Left renal pelvis (tissue), 4 donors: Measurements from ENCODE around the gene HSD11B1. TPM values are rescaled to one million over a fixed set of nuclear protein-coding genes. Genes with fewer than 3 reads are reported as not detected.
A peak's percentile ranks its signal among the peaks of the same experiment; 100 is the strongest.

ENCODE experiments used
- DNase-seq, 4 donors: peaks; one replicate each; pipeline ENCODE4 v3.0.0-alpha.2; 2013; ENCODE audit warnings: low read depth in 4 of 4, low spot score in 3 of 4
- polyA plus RNA-seq, 4 donors: library from polyadenylated mRNA; unstranded; fragments of 120-200 nt; gene quantifications; one replicate each; pipeline ENCODE4 v1.2.1, GENCODE V29; 2013; ENCODE audit not compliant: insufficient read length in 4 of 4

HSD11B1 gene
- polyA plus RNA-seq, 4 donors, result 0.17 to 0.90 (median 0.39) TPM

DNA sequence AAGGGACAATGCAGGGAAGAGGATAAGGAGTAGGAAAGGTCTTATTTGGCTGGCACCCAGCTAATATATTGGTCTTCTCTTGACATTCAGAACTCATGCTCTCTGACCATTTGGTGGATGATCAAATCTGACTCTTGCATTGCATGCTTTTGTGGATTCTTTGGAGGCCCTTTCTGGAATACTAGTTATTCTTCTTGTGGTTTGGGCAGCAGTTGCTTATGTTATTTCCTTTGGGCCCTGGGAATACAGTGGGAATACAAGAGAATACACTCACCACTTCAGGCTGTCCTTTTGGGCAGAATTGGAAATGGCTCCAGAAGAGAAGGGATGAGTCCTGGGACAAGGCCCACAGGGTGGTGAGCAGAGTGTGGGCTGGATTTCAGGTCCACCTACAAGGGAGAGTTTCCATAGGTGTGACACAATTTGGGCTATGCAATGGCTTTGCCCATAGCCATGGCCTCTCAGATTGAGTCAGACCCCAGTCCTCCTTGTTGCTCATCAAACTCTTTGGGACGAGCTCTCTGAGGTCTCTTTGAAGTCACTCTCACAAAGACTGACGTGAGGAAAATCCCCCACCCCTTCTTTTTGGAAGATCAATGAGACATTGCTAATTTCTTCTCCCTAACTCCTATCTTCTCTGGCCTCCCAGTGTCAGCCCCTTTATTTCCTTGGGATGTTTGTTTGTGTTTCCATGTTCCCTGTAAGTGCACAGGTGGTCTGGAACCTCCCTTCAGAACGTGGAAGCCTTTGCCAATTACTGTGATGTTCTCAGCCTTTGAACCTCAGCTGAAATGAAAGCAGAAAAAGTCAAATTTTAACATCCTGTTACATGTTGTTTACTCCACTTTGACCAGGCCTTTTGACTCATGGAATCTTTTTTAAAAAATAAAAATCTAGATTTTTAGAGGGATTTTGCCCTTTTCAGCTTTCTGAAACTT is 19.4 kb downstream of the HSD11B1 start:
- DNase-seq, result no peak

DNA sequence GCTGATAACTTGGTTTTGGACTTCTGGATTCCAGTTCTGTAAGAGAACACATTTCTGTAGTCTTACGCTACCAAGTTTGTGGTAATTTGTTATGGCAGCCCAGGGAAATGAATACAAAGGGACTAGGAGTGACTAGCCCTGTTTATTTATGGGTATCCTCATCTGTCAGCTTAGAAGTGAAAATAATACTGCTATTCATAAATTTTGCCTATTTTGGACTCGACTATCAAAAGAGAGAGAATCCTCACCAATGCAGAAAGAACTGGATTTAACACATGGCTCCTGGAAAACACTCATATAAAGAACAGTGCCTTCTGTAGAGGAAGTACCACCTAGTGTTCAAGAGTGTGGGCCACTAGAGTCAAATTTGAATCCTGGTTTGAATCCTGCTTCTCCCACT is 22.6 kb downstream of the HSD11B1 start:
- DNase-seq, result no peak

DNA sequence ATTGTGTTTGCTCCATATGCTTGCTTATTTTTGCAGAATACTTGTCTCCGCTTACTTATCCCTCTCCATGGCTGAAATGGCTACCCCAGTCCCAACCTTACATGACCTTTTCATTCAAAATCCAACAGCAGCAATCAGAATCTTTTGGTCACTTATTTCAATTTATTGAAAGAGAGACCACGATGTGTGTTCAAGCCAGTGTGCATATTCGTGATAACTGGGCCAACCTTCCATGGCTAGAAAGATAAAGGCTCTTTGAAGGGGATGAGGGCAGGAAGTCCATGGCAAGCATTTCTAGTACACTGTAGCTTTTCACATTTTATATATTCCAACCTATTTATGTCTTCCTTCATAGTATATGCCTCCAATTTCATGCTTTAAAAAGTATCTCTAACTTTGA is 23.1 kb downstream of the HSD11B1 start:
- no peak for DNase-seq

DNA sequence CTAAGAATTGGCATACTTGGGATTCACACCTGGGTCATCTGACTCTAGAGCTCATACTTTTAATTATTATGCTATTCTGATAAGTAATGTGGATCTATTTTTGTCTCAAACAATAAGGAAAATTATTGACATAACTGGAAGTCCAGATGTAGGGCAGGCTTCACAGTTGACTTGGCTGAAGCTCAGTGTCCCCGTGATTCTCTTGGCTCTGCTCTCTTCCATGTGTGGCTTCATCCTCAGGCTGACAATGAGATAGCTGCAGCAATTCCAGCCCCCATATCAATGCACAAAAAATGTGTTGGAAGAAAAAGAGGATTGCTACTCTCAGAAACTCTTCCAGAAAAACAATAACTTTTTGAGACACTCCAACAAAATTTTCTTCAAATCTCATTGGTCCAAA is 23.8 kb downstream of the HSD11B1 start:
- DNase-seq, result no peak

DNA sequence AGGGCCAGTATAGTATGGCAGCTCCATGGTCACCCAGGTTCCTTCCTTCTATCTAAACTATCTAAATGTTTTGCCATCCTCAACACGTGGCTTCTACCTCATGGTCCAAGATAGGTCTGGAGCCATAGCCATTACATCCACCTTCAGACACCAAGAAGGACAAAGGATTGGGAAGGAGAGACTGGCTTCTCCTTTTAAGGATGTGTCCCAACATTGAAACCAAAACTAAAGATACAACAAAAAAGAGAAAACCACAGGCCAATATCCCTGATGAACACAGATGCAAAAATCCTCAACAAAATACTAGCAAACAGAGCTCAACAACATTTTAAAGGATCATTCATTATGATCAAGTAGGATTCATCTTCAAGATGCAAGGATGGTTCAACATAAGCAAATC is 24.8 kb downstream of the HSD11B1 start:
- no peak for DNase-seq

DNA sequence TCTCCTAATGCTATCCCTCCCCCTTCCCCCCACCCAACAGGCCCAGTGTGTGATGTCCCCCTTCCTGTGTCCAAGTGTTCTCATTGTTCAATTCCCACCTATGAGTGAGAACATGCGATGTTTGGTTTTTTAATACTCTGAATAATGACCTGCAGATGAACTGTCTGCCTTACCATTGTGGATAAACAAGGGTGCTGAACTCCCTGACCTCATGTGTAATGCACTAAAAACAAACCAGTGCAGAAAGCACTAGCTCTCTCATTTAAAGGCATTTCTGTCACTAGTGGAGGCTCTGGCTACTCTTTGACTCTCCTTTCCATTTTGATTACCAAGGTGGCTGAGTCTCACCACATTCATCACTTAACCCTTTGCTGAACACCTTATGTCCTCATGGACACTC is 28.1 kb downstream of the HSD11B1 start:
- no peak for DNase-seq

DNA sequence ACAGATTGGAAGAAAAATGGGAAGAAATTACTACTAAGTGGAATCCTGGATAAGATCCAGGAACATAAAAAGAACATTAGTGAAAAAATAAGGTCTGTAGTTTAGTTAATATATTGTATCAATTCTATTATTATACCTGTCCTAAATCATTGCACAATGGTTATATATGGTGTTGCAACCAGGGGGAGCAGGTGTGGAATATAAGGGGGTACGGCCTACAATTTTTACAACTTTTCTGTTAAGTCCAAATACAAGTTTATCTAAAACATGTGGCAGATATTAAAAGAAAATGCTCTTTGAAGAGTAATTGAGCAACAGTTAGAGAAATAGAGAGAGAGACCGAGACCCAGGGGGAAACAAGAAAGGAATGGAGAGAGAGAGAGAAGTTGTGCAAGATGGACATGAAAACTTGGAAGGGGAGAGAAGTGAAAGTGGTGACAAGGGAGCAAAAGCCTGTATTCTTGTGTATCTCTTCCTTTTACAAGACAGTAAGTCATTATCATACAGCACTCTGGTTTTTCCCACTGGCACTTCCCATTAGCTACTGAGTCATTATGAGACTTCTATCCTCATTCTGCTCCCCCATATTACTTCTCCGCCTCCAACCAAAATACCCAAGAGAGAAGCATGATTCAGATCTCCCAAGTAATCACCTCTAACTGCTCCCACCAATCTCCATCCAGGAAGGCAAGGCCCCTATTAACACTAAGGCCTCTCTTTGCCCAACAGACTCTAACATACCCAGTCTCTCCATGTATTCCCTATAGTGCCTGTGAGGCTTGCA is 29.0 kb downstream of the HSD11B1 start:
- DNase-seq, result no peak

DNA sequence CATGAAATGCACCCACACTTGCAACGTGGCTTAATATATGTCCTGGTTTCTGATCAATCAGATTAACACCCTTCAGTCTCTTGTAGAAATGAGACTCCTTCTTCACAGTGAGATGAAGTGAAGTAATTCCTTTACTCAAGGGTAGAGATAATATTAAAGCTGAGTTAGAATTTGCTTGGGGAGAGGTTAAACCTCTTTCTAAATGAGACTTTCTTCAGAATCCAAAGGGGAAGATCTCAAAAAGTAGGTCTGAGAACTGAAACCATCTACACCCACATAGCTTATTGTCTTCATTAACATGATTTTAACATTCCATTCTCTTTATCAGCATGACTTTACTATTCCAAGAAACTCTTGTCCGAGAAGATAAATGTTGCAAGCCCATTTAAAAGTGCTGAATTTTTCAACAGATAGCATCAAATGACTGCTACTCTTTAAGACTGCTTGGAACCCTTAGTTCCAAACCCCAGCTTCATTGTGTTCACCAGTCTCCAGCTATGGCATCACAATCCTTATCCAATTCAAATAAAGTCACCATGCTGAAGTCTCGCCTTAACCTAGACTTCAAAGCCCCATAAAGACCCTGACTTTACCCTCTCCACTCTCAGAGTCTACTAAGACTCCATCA is 32.0 kb downstream of the HSD11B1 start:
- no peak for DNase-seq

DNA sequence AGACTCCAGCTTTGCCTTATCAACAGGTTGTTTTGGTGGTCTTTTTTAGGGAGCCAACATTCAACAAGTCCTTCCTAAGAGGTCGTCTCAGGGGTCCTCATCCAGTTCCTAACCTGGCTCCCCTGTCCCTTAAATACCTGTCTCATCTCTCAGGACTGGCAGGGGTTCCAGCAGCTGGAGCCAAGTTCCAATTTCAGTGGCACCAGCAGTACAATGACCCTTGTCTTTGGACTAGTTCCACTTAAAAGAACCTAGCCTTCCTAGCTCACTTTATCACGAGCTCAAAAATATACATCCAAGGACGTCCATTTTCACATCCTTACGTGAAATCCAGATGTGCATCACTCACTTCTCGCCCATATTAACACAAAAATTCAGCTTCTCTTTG is 32.5 kb downstream of the HSD11B1 start:
- DNase-seq, result no peak

DNA sequence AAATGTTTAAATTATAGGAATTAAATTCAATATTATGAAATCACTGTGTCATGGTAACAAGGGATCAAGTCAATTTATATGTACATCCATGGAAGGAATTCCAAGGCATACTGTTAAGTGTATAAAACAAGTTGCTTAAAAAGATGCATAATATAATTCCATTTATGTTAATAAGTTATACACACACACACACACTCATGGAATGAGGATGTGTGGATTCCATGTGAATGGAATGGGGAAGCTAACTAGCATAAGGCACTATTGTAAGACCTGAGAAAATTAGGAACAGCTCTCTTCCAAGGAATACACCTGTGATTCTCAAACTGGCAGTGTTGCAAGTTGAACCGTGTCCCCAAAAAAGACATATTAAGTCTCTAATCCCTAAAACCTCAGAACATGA is 33.6 kb downstream of the HSD11B1 start:
- DNase-seq, result no peak

DNA sequence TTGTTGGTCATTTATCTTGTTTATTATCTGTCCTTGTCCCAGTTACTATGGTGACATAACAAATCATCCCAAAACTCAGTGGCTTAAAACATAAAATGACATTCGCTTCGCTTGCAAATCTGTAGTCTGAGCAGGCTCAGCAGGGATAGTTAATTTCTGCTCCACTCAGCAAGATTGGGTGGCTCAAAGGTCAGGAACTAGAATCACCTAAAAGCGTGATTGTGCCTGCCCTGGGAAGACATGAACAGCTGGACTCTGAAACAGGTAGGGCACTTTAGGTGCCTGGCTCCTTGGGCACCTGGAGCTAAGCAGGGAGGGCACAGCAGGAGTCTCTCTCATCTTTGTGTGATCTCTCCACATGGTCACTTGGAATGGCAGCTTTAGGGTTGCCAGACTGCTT is 36.5 kb downstream of the HSD11B1 start:
- DNase-seq, result no peak

DNA sequence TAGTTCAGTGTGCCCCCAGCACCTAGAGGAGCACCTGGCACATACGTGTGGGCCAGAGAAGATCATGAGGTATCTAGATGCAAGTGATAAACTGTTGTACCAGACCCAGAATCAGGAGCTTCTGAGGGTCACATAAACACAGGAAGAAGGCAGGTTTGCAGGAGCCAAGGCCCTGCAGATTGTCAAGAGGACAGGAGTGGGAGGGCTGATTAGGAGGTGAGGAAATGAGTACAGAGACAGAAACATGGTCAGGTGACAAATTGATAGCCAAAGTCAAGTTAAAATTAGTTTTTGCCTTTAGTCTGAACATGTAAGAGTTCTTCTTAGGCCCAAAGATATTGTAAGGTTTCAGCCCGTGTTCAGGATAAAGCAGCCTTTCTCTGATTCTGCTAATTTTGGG is 37.2 kb downstream of the HSD11B1 start:
- no peak for DNase-seq

DNA sequence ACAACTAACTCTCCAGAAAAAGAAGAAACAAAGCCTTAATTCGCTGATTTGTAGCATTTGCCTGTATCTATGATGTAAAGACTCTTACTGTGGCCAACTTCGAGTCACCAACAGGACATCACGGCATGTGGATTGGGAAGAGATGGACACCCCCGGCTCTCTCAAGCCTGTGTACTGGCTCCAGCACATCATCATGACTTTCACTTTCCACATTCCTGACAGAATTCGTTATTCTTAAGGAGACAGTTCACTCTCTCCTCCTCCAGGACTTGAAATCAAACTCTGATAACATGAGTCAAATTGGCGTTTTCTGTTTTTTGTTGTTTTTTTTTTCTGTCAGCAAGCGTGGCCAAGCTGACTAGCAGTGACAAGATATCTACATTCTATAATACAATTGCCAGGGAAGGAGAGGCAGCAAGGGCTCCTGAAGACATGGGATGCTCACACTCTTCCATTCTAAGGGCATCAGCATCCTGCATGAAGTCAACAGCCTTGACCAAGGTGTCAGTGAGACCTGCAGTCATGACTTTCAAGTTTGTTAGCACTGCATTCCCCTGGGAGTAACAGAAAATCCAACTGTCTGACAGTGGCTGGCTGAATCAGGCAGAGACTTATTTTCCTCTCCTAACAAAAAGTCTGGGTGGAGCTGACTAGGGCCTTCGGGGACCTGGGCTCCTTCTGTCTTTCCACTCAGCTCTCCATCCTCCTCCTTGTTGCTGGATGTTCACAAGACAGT is 37.9 kb downstream of the HSD11B1 start:
- no peak for DNase-seq

DNA sequence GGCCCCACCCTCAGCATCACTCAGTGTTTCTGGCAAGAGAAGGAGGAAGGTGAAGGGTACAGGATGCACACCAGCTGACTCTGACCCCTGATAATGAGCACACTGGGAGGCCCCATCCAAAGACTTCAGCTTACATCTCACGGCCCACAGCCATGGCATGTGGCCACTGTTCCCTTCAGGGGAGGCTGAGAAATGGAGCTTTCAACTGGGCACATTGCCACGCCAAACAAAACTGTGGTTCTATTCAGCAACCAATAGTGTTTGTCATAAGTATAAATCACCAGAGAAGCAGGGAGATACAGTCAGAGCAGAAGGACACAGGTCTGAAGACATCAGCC is 38.5 kb downstream of the HSD11B1 start:
- DNase-seq, result no peak

DNA sequence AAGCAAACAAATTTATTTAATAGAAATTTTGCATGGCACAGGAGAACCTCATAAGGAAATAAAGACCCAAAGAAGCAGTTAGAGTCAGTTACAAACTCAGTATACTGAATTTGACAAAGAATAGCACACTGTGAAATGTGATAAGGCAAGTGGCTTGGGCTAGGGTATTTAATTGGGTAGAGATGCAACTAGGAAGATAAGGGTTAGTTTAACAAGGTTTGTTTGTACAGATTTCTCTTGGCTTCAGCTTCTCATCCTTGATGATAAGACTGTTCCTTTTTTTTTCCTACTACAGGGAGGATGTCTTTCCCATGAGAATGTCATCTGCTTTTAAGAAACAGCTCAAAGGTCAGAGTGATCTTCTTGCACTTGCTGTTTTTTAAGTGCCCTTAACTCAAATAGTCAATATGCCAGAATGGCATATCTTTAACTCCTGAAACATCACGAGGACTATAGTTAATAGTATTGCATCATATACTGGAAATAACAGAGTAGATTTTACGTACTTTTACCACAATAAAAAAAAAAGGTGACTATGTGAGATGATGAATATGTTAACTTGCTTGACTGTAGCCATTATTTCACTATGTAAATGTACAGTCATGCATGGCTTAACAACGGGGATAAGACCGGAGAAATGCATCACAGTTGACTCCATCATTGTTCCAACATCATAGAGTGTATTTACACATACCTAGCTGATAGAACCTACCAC is 42.0 kb downstream of the HSD11B1 start:
- no peak for DNase-seq

DNA sequence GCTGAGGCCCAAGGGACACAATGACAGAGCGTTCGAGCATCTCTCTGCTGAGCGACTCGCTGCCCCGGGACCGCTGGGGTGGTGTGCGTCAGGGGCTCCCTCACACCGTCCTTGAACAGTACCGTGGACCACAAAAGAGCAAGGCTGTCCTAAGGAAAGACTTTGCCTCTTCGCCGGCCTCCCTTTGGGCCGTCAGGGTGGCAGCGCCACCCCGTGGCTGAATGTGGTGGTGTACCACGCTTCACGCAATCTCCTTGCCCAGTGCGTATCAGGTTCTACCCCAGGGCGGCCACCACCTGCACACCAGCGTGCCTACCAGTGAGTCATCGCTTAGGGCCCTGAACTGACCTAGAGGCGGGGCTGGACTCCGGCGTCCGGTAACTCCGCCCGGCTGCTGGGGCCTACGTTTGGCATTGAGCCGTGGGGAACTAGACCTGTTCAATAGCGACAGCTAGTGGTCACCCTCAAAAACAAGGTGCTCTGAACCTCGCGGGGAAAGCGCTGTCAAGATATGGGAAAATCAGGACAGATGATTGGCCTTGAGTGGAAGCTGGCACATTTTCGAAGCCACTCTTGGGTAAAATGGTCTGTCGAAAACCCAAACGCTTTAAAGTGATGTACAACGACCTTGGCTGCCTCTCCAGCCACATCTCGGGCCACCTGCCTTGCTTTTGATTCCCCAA is 43.1 kb downstream of the HSD11B1 start:
- DNase-seq, result peak; percentile 66 to 73 (median 68)

DNA sequence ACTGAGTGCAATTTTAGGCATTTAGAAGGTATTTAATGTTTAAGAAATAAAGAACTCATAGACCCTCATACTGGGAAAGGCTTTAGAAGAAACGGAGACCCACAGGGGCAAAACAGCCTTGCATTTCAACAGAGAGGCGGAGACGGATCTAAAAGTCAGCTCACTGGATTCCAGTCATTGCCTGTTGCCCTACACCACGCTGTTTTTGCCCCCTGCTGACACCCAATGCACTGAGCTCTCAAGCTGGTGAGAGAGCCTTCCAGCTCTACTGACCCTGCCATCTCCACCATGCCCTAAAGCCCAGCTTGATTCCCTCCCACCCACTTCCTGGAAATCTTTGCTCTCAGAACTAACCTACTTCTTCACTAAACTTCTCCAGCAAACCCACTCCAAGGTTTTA is 44.0 kb downstream of the HSD11B1 start:
- no peak for DNase-seq

DNA sequence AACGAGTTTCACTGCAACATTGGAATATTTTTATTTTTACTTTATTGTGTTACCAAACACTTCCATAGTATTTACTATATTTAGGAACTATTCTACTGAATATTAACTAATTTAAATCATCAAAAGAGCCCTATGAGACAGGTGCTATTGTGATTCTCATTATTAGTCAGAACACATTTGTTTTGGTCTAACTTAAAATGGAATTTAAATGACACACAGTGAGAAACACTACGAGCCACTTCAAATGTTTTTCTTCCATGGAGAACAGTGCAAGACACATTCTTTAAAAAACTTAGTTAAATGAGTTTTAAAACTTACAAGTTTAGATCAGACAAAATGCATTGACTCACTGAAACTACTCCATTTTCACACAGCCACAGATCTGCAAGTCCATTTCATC is 44.6 kb downstream of the HSD11B1 start:
- no peak for DNase-seq

DNA sequence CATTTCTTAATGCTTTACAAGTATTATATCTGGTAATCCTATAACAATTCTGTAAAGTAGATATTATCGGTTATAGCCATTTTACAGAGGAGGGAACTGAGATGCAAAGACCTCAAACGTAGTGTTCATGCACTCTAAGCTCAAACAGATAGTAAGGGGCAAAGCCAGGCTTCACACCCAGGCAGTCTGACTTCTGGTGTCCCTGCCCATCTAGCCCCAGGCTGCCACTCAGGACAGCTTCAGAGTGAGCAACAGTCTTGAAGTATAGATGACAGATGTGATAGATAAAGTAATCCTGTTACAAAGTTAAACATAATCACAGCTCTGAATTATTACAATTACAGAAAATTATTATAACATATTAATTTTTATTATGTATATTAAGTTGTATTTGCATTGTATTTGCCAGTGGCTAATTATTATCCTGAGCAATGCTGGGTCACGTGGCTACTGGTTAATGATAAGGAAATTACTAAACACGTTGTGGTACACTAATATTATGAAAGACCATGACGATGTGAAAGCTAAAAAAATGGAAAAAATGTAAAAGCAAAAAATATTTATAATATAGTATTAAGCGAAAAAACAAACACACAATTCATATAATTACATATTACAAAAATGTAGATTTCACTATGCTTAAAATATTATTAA is 45.2 kb downstream of the HSD11B1 start:
- DNase-seq, result no peak
